ENCODE measurements around the gene COX6B2.

The COX6B2 gene

GRCh38 chr19:55362174-55362989 lies 7.9 kb upstream of the COX6B2 start:
- no peak for DNase-seq

- DNase-seq = no peak
Measured at GRCh38 chr19:55360902-55361301, 6.4 kb upstream of the COX6B2 start.

- DNase-seq = no peak
Measured at GRCh38 chr19:55358943-55359908, 4.7 kb upstream of the COX6B2 start.

GRCh38 chr19:55358493-55358892 lies 4.0 kb upstream of the COX6B2 start:
- DNase-seq = no peak

GRCh38 chr19:55355213-55355821 lies 798 bp upstream of the COX6B2 start:
- no peak for DNase-seq

- no peak for DNase-seq
Measured at GRCh38 chr19:55353803-55354697, 469 bp downstream of the COX6B2 start.

- DNase-seq = no peak
Measured at GRCh38 chr19:55353356-55353802, 1.1 kb downstream of the COX6B2 start.

GRCh38 chr19:55352549-55353145 lies 1.9 kb downstream of the COX6B2 start:
- DNase-seq = no peak

GRCh38 chr19:55352040-55352439 lies 2.5 kb downstream of the COX6B2 start:
- DNase-seq = no peak

GRCh38 chr19:55350620-55351315 lies 3.8 kb downstream of the COX6B2 start:
- no peak for DNase-seq

GRCh38 chr19:55348317-55349034 lies 6.0 kb downstream of the COX6B2 start:
- no peak for DNase-seq

- no peak for DNase-seq
Measured at GRCh38 chr19:55347442-55348009, 7.0 kb downstream of the COX6B2 start.

- DNase-seq = no peak
Measured at GRCh38 chr19:55346725-55347441, 7.6 kb downstream of the COX6B2 start.

GRCh38 chr19:55345818-55346724 lies 8.4 kb downstream of the COX6B2 start:
- no peak for DNase-seq

- no peak for DNase-seq
Measured at GRCh38 chr19:55345101-55345817, 9.3 kb downstream of the COX6B2 start.

- no peak for DNase-seq
Measured at GRCh38 chr19:55344444-55344843, 10.1 kb downstream of the COX6B2 start.

Data from GF-D8 (cell line).